ENCODE results near the gene SACS.

DNA sequence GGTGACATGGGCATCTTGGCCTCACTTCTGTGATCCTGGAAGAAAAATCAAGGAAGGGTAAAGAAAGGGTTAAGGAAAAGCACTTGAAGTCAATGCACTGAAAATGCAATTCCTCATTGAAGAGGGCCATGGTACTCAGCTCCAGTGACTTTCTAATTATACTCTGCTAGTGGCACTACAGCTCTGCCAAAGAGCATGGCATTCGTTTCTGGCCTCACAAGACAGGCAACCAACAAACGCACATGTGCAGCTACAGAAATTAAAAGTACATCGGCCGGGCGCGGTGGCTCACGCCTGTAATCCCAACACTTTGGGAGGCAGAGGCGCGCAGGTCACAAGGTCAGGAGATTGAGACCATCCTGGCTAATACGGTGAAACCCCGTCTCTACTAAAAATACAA is 21.8 kb downstream of the SACS start:
- no peak for TF ChIP-seq RAD21 (IDR thresholded peaks at IDR 0.05 in 1 of 2, conservative IDR thresholded peaks at IDR 0.05 in 1 of 2; ENCODE audit: low read depth in 2 of 2, low read length in 2 of 2)
- TF ChIP-seq POLR2AphosphoS5 (IDR thresholded peaks at IDR 0.05; ENCODE audit: low read depth, low read length), result no peak
- TF ChIP-seq CBX5 (IDR thresholded peaks at IDR 0.05; ENCODE audit: low read depth, low read length), result no peak
- TF ChIP-seq, protein P1, sequence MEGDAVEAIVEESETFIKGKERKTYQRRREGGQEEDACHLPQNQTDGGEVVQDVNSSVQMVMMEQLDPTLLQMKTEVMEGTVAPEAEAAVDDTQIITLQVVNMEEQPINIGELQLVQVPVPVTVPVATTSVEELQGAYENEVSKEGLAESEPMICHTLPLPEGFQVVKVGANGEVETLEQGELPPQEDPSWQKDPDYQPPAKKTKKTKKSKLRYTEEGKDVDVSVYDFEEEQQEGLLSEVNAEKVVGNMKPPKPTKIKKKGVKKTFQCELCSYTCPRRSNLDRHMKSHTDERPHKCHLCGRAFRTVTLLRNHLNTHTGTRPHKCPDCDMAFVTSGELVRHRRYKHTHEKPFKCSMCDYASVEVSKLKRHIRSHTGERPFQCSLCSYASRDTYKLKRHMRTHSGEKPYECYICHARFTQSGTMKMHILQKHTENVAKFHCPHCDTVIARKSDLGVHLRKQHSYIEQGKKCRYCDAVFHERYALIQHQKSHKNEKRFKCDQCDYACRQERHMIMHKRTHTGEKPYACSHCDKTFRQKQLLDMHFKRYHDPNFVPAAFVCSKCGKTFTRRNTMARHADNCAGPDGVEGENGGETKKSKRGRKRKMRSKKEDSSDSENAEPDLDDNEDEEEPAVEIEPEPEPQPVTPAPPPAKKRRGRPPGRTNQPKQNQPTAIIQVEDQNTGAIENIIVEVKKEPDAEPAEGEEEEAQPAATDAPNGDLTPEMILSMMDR (IDR thresholded peaks at IDR 0.05; ENCODE audit: control extremely low read depth in 1 of 3, insufficient read depth in 1 of 3, low read depth in 1 of 3, low read length in 3 of 3), result no peak
- TF ChIP-seq MAFK (IDR thresholded peaks at IDR 0.05; ENCODE audit: low read depth, low read length), result no peak
- TF ChIP-seq POLR2A (IDR thresholded peaks at IDR 0.05; ENCODE audit: control extremely low read depth in 1 of 2, low read depth in 2 of 2, low read length in 2 of 2), result no peak
- TF ChIP-seq ASH2L (IDR thresholded peaks at IDR 0.05; ENCODE audit: low read length), result no peak
- TF ChIP-seq TBP (IDR thresholded peaks at IDR 0.05; ENCODE audit: low read depth, low read length), result no peak
- no peak for TF ChIP-seq KDM1A (IDR thresholded peaks at IDR 0.05; ENCODE audit: borderline replicate concordance, low read length)
- no peak for TF ChIP-seq SIX5 (IDR thresholded peaks at IDR 0.05; ENCODE audit: low read depth, low read length)
- TF ChIP-seq, protein P2, sequence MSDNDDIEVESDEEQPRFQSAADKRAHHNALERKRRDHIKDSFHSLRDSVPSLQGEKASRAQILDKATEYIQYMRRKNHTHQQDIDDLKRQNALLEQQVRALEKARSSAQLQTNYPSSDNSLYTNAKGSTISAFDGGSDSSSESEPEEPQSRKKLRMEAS (IDR thresholded peaks at IDR 0.05), result no peak
- TF ChIP-seq, protein P3, sequence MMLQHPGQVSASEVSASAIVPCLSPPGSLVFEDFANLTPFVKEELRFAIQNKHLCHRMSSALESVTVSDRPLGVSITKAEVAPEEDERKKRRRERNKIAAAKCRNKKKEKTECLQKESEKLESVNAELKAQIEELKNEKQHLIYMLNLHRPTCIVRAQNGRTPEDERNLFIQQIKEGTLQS (IDR thresholded peaks at IDR 0.05; ENCODE audit: insufficient read depth, low read depth, low read length), result no peak
- no peak for TF ChIP-seq TCF12 (IDR thresholded peaks at IDR 0.05; ENCODE audit: low read depth, low read length)
- TF ChIP-seq RFX5 (IDR thresholded peaks at IDR 0.05; ENCODE audit: borderline replicate concordance, low read depth, low read length), result no peak

Measured in H1 (cell line).